OCI-LY1 (cell line): ENCODE measurements around the gene BUB1B.

Experiments used
- H2AFZ ChIP-seq: fragments of 200-600 bp; sonication (generic), shearing (Covaris generic); 2 replicates; pipeline ENCODE4 v1.6.0; 2014; ENCODE audit warnings: antibody characterized with exemption, mild to moderate bottlenecking, low read length
- H3F3A ChIP-seq: fragments of 200-600 bp; sonication (generic), shearing (Covaris generic); 2 replicates; pipeline ENCODE4 v1.6.0; 2014; ENCODE audit warnings: mild to moderate bottlenecking, antibody characterized with exemption, low read length, moderate library complexity; ENCODE audit not compliant: insufficient read depth
- H3K27ac ChIP-seq: fragments of 200-600 bp; sonication (generic); 2 replicates; pipeline ENCODE4 v1.5.1; 2014; ENCODE audit warnings: low read length, mixed run types, mild to moderate bottlenecking, low read depth; ENCODE audit not compliant: poor library complexity, severe bottlenecking
- H3K27me3 ChIP-seq: fragments of 200-600 bp; sonication (generic); 2 replicates; pipeline ENCODE4 v1.6.0; 2014; ENCODE audit warnings: antibody characterized with exemption, mild to moderate bottlenecking, low read length, moderate library complexity; ENCODE audit not compliant: insufficient read depth
- H3K36me3 ChIP-seq: fragments of 200-600 bp; sonication (generic); 2 replicates; pipeline ENCODE4 v1.6.1; 2014; ENCODE audit warnings: mild to moderate bottlenecking, antibody characterized with exemption, low read length, moderate library complexity, mixed read lengths; ENCODE audit not compliant: insufficient read depth
- H3K4me1 ChIP-seq: fragments of 200-600 bp; sonication (generic); 2 replicates; pipeline ENCODE4 v1.5.1; 2014; ENCODE audit warnings: mild to moderate bottlenecking, low read length, moderate library complexity; ENCODE audit not compliant: insufficient read depth, severe bottlenecking
- H3K4me2 ChIP-seq: fragments of 200-600 bp; sonication (generic), shearing (Covaris generic); 2 replicates; pipeline ENCODE4 v1.6.1; 2014; ENCODE audit warnings: low read length
- H3K4me3 ChIP-seq: fragments of 200-600 bp; sonication (generic); 2 replicates; pipeline ENCODE4 v1.5.1; 2014; ENCODE audit warnings: low read length, low read depth, mild to moderate bottlenecking, mixed read lengths; ENCODE audit not compliant: poor library complexity, severe bottlenecking
- H3K79me2 ChIP-seq: fragments of 200-600 bp; shearing (Covaris generic); 2 replicates; pipeline ENCODE4 v1.6.1; 2016; ENCODE audit warnings: mixed run types, low read length, mixed read lengths; ENCODE audit not compliant: insufficient read depth
- H3K9ac ChIP-seq: fragments of 200-600 bp; sonication (generic), shearing (Covaris generic); 2 replicates; pipeline ENCODE4 v1.6.1; 2014; ENCODE audit warnings: mild to moderate bottlenecking, low read length, mixed read lengths
- H3K9me2 ChIP-seq: fragments of 200-600 bp; sonication (generic), shearing (Covaris generic); 2 replicates; pipeline ENCODE4 v1.6.1; 2014; ENCODE audit warnings: low read depth, mild to moderate bottlenecking, low read length, mixed read lengths
- H3K9me3 ChIP-seq: fragments of 200-600 bp; shearing (Covaris generic); 2 replicates; pipeline ENCODE4 v1.6.1; 2014; ENCODE audit warnings: low read length, mixed read lengths
- H4K20me1 ChIP-seq: fragments of 200-600 bp; sonication (generic), shearing (Covaris generic); 2 replicates; pipeline ENCODE4 v1.6.0; 2016; ENCODE audit warnings: mild to moderate bottlenecking, low read length; ENCODE audit not compliant: insufficient read depth
- EZH2 ChIP-seq: fragments of 200-600 bp; sonication (generic), shearing (Covaris generic); IDR thresholded peaks from 2 replicates; pipeline ENCODE4 v1.8.0; 2017; ENCODE audit warnings: borderline replicate concordance, mixed run types, mild to moderate bottlenecking, antibody characterized with exemption, low read length, moderate library complexity, mixed read lengths
- TF ChIP-seq, protein P1 (sequence below): fragments of 200-600 bp; sonication (generic), shearing (Covaris generic); IDR thresholded peaks from 2 replicates; pipeline ENCODE4 v1.5.1; 2017; ENCODE audit warnings: mild to moderate bottlenecking, antibody characterized with exemption, low read length, moderate library complexity, mixed read lengths

BUB1B gene

GRCh38 chr15:40240619-40241221, 79.9 kb downstream of the BUB1B start:
- no peak overlapping the region for H3K4me2 ChIP-seq
- H3K36me3 ChIP-seq = no peaks in the 10 kb centered on the region
- H3K4me3 ChIP-seq = no peak overlapping the region
- H3K4me1 ChIP-seq = peaks cover 13% of the 10 kb centered on the region
- no peaks in the 10 kb centered on the region for H3K79me2 ChIP-seq
- H3K27ac ChIP-seq = no peak overlapping the region
- no peaks in the 10 kb centered on the region for H4K20me1 ChIP-seq
- no peak overlapping the region for H2AFZ ChIP-seq
- H3K27me3 ChIP-seq = no peaks in the 10 kb centered on the region; the same call in 1 of the 2 replicates
- no peak for TF ChIP-seq EZH2
- TF ChIP-seq, protein P1, sequence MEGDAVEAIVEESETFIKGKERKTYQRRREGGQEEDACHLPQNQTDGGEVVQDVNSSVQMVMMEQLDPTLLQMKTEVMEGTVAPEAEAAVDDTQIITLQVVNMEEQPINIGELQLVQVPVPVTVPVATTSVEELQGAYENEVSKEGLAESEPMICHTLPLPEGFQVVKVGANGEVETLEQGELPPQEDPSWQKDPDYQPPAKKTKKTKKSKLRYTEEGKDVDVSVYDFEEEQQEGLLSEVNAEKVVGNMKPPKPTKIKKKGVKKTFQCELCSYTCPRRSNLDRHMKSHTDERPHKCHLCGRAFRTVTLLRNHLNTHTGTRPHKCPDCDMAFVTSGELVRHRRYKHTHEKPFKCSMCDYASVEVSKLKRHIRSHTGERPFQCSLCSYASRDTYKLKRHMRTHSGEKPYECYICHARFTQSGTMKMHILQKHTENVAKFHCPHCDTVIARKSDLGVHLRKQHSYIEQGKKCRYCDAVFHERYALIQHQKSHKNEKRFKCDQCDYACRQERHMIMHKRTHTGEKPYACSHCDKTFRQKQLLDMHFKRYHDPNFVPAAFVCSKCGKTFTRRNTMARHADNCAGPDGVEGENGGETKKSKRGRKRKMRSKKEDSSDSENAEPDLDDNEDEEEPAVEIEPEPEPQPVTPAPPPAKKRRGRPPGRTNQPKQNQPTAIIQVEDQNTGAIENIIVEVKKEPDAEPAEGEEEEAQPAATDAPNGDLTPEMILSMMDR = no peak
- no peaks in the 10 kb centered on the region for H3K9me2 ChIP-seq
- no peaks in the 10 kb centered on the region for H3K9me3 ChIP-seq
- no peak overlapping the region for H3K9ac ChIP-seq
- no peaks in the 10 kb centered on the region for H3F3A ChIP-seq

GRCh38 chr15:40241269-40242212, 80.7 kb downstream of the BUB1B start:
- Histone ChIP-seq H3F3A (no peaks in the 10 kb centered on the region), H3K9me2 (no peaks in the 10 kb centered on the region), H2AFZ (no peak overlapping the region), H3K27me3 (no peaks in the 10 kb centered on the region; the same call in 1 of the 2 replicates), H3K4me1 (peaks cover 13% of the 10 kb centered on the region), H3K79me2 (no peaks in the 10 kb centered on the region), H3K27ac (no peak overlapping the region), H4K20me1 (no peaks in the 10 kb centered on the region), H3K4me2 (no peak overlapping the region), H3K9ac (no peak overlapping the region), H3K4me3 (no peak overlapping the region), H3K36me3 (no peaks in the 10 kb centered on the region), H3K9me3 (no peaks in the 10 kb centered on the region)
- TF ChIP-seq EZH2 = no peak
- TF ChIP-seq, protein P1 = no peak

- Histone ChIP-seq H3K36me3 (no peaks in the 10 kb centered on the region), H3K9ac (no peak overlapping the region), H3K9me2 (no peaks in the 10 kb centered on the region), H4K20me1 (no peaks in the 10 kb centered on the region), H3K27me3 (no peaks in the 10 kb centered on the region; the same call in 1 of the 2 replicates), H3K4me3 (no peak overlapping the region), H3F3A (no peaks in the 10 kb centered on the region), H3K79me2 (no peaks in the 10 kb centered on the region), H3K9me3 (no peaks in the 10 kb centered on the region), H3K4me2 (no peak overlapping the region), H3K27ac (no peak overlapping the region), H3K4me1 (peaks cover 13% of the 10 kb centered on the region), H2AFZ (no peak overlapping the region)
- no peak for TF ChIP-seq EZH2
- TF ChIP-seq, protein P1 = no peak
Observed at GRCh38 chr15:40242213-40242599, 81.3 kb downstream of the BUB1B start.
